NCI-H146 (cell line): ENCODE results near the gene KIF16B.

Experiments used
- DNase-seq: peaks from one replicate; lab custom pipeline; 2025; lab: John Stamatoyannopoulos, UW

The KIF16B gene

GRCh38 chr20:16394784-16395183 is 178.5 kb downstream of the KIF16B start:
- no peak for DNase-seq

GRCh38 chr20:16393836-16394235 is 179.4 kb downstream of the KIF16B start:
- DNase-seq: no peak

DNA sequence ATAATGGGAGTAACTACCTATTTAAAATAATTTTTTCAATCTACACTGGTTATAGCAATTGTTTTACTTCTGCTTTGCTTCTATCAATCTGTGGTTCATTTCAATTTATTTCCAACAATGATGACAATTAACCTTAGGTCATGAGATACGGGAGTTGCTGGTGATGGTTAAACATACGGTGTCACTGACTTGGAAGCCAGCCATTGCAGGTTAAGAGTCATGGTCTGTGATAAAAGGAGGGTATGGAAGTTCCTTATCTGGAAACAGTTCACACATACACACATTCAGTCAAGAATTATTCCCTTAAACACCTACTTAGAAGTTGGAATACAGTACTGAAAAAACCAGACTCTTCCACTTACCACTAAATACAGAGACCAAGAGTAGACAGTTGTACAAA is 180.0 kb downstream of the KIF16B start:
- DNase-seq: no peak

- DNase-seq: no peak
Observed at GRCh38 chr20:16392346-16392745, 180.9 kb downstream of the KIF16B start.

DNA sequence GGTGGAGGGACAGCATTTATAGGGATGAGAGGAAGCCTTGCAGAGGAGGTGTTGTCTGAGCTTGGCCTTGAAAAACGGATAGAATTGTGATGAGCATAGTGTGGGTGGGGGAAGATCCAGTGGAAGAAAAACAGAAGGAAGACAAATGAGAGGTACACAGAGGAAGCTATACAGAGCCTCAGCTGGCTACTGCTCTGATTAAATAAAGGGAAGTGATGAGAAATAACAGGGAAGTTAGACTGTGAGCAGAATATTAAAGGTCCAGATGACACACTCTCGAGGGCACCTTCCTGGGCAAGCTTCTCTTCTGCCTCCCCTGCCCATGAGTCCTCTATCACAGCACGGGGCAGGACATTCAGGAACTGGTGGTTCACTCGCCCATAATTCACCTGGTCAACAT is 182.3 kb downstream of the KIF16B start:
- DNase-seq: no peak

DNA sequence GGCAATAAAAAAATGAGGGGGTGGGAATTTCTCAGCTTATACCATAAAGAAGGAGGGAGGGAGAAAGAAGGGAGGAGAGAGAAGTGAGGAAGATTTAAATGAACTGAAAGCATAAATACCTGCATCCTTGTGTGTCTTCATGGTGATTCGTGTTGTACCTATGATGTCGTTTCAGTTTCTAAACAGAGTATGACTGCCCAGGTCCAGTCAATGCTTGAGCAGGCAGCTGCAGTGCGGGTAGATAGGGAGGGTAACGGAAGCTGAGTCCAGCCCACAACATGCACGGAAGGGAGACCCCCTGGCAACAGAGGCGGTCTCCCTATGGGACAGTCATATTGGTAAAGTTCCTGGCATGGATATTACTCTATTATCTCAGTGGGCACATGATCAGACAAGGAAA is 184.5 kb downstream of the KIF16B start:
- DNase-seq: no peak

- no peak for DNase-seq
Observed at GRCh38 chr20:16387666-16388065, 185.6 kb downstream of the KIF16B start.

- no peak for DNase-seq
Observed at GRCh38 chr20:16385891-16386290, 187.4 kb downstream of the KIF16B start.

GRCh38 chr20:16385462-16385861 is 187.8 kb downstream of the KIF16B start:
- no peak for DNase-seq

GRCh38 chr20:16381444-16381843 is 191.8 kb downstream of the KIF16B start:
- DNase-seq: no peak

GRCh38 chr20:16378712-16379370 is 194.4 kb downstream of the KIF16B start:
- DNase-seq: no peak

GRCh38 chr20:16378122-16378521 is 195.1 kb downstream of the KIF16B start:
- no peak for DNase-seq

GRCh38 chr20:16369441-16369840 is 203.8 kb downstream of the KIF16B start:
- DNase-seq: no peak

DNA sequence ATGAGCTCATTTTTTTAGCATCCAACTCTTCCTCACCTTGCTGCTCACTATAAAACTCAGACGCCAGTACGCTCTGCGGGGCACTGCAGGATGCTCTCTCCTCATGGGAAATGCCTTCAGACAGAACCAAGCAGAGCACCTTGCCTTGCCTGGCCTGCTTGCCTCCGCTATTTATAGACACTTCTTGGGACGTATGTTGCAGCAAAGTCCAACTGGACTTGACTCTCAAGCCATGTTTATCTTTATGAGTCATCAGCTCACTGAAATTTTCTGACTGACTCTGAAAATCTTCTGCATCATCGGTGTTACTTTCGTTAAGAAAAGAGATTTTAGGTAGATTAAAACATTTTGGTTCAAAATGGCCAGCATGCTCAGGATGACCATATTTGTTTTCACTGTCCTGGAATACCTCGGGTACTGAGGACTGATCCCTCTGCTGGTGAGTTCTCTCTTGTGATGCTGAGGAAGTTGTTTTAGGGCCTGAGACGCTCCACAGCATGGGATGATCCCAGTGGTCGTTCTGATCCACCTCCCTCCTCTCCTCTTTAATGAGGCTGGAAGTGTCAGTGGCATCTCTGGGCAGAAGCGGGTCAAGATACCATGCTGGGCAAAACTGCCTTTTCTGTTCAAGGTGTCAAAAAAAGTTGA is 204.5 kb downstream of the KIF16B start:
- DNase-seq: no peak

GRCh38 chr20:16367948-16368560 is 205.2 kb downstream of the KIF16B start:
- no peak for DNase-seq

DNA sequence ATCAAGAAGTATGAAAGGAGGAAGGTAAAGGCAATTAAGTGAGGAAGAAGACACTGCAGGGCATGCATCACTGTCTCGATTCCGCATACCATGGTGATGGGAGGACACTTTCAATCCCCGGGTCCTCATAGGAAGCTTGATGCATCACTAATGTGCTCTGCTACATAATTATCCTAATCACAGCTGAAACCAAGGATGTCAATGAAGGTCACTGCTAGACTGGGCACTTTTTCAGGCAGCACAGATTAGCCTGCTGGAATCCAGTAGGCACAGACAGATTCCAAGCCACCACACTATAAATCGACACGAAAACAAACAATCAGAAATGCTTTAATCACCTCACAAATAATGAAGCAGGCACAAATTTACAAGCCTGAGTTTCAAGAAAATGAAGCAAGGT is 206.7 kb downstream of the KIF16B start:
- DNase-seq: no peak

- no peak for DNase-seq
Observed at GRCh38 chr20:16364320-16364687, 208.9 kb downstream of the KIF16B start.

GRCh38 chr20:16363506-16364319 is 209.5 kb downstream of the KIF16B start:
- DNase-seq: no peak

DNA sequence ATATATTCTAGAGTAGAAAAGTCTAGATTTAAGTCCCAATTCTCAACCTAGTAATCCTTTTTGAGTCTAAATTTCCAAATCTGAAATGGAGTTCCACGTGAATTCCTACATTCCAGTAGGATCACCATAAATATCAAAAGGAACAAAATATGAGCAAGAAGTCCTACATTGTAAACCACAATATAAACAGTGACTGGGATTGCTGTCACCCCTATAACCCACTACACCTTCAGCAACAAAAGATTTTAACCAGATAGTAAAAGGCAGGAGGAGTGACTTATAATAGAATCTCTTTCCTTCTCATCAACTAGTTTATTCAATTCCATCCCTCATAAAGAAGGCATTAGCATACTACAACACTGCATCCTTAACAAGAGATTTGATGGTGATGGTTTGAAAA is 210.6 kb downstream of the KIF16B start:
- no peak for DNase-seq

- DNase-seq: no peak
Observed at GRCh38 chr20:16360668-16361067, 212.6 kb downstream of the KIF16B start.

DNA sequence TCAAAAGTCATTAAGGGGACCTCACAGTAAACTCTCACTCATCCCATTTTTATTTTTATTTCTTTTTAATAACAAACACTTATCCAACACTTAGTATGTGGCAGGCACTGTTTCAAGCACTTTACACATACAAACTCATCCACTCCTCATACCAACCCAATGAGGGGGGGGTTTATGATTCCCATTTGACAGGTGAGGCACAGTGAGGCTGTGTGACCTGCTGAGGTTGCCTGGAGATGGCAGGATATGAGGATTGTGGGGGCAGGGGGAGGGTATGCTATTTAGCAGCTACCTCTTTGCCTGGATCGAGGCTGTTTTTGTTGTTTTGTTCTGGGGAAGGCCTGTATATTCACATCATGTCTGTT is 219.8 kb downstream of the KIF16B start:
- no peak for DNase-seq

GRCh38 chr20:16352751-16353416 is 220.4 kb downstream of the KIF16B start:
- DNase-seq: no peak
